H1 (cell line): ENCODE data around the gene OBSCN. TPM values are rescaled to one million over a fixed set of nuclear protein-coding genes. Genes with fewer than 3 reads are reported as not detected.
A peak's percentile ranks its signal among the peaks of the same experiment; 100 is the strongest.

ENCODE experiments used
- CTCF ChIA-PET: fragments of 300-600 bp; sonication (Branson Sonifier 250); formaldehyde crosslinking; loops from one replicate; lab custom pipeline; 2021; ENCODE audit not compliant: partially characterized antibody; lab: Charles Lee
- POLR2A ChIA-PET: fragments of 300-600 bp; sonication (Branson Sonifier 250); formaldehyde crosslinking; loops from one replicate; lab custom pipeline; 2021; ENCODE audit warnings: inconsistent platforms; ENCODE audit not compliant: partially characterized antibody; lab: Charles Lee
- DNase-seq, 2 experiments: peaks; one replicate each; pipeline versions ENCODE4 v3.0.0 to v3.0.0-alpha.2; 2010 to 2022; ENCODE audit warnings: low spot score in 2 of 2, low read depth in 1 of 2, mixed read lengths in 1 of 2
- FAIRE-seq: peaks from 2 replicates; lab custom pipeline; 2011; peaks lifted over from hg19 to GRCh38; lab: Jason Lieb, UNC
- H2AFZ ChIP-seq: 2 replicates; pipeline ENCODE4 v1.8.1; 2012; ENCODE audit warnings: low read length, inconsistent platforms
- H2AK5ac ChIP-seq: 2 replicates; pipeline ENCODE4 v1.6.1; 2013; ENCODE audit warnings: low read depth, low read length
- H2BK120ac ChIP-seq: replicated peaks from 2 replicates; pipeline ENCODE3; 2013; ENCODE audit warnings: low read depth, low read length, inconsistent platforms
- H2BK12ac ChIP-seq: 2 replicates; pipeline ENCODE4 v1.6.1; 2013; ENCODE audit warnings: low read depth, low read length
- H2BK15ac ChIP-seq: 2 replicates; pipeline ENCODE4 v1.6.1; 2013; ENCODE audit warnings: low read length
- H2BK20ac ChIP-seq: 2 replicates; pipeline ENCODE4 v1.6.1; 2013; ENCODE audit warnings: low read length
- H2BK5ac ChIP-seq: 2 replicates; pipeline ENCODE4 v1.6.1; 2013; ENCODE audit warnings: low read depth, low read length
- H3K14ac ChIP-seq: 2 replicates; pipeline ENCODE4 v1.6.1; 2013; ENCODE audit warnings: inconsistent platforms; ENCODE audit not compliant: insufficient read length
- H3K18ac ChIP-seq: 2 replicates; pipeline ENCODE4 v1.6.1; 2013; ENCODE audit warnings: low read length; ENCODE audit errors: extremely low read depth
- H3K23ac ChIP-seq: 2 replicates; pipeline ENCODE4 v1.6.1; 2013; ENCODE audit warnings: inconsistent platforms; ENCODE audit not compliant: insufficient read length
- H3K23me2 ChIP-seq: 2 replicates; pipeline ENCODE4 v1.6.1; 2013; ENCODE audit warnings: low read depth, low read length
- H3K27ac ChIP-seq: 2 replicates; pipeline ENCODE4 v1.6.1; 2011; ENCODE audit warnings: low read depth, low read length, inconsistent platforms
- H3K27me3 ChIP-seq, 4 experiments: replicated peaks in 1 of 4; 1 replicate in 1 of 4; 2 replicates in 3 of 4; pipeline versions ENCODE4 v1.6.1 to v1.8.1; 2011 to 2013; ENCODE audit warnings: low read length in 3 of 4, mild to moderate bottlenecking in 3 of 4, inconsistent platforms in 2 of 4, mixed read lengths in 2 of 4, moderate library complexity in 1 of 4; ENCODE audit not compliant: control insufficient read depth in 3 of 4, insufficient read depth in 3 of 4; ENCODE audit errors: extremely low read depth in 1 of 4
- H3K36me3 ChIP-seq, 4 experiments: 2 replicates each; pipeline versions ENCODE4 v1.6.1 to v1.8.1; 2011 to 2013; ENCODE audit warnings: mild to moderate bottlenecking in 4 of 4, low read length in 3 of 4, moderate library complexity in 2 of 4, control low read depth in 1 of 4, inconsistent platforms in 1 of 4; ENCODE audit not compliant: insufficient read depth in 4 of 4, control insufficient read depth in 2 of 4
- H3K4ac ChIP-seq: replicated peaks from 2 replicates; pipeline ENCODE3; 2013; ENCODE audit warnings: low read length, low read depth, mixed read lengths, inconsistent platforms; ENCODE audit not compliant: insufficient read length
- H3K4me1 ChIP-seq, 4 experiments: replicated peaks in 1 of 4; 1 replicate in 1 of 4; 2 replicates in 3 of 4; pipeline versions ENCODE4 v1.6.1 to v1.8.1; 2011 to 2013; ENCODE audit warnings: low read length in 3 of 4, inconsistent platforms in 2 of 4, mixed read lengths in 1 of 4; ENCODE audit not compliant: insufficient read depth in 4 of 4, control insufficient read depth in 3 of 4
- H3K4me2 ChIP-seq, 2 experiments: 2 replicates each; pipeline versions ENCODE4 v1.6.1 to v1.8.1; 2011 to 2013; ENCODE audit warnings: low read depth in 2 of 2, low read length in 2 of 2, control low read depth in 1 of 2, inconsistent platforms in 1 of 2, mild to moderate bottlenecking in 1 of 2; ENCODE audit not compliant: insufficient read depth in 1 of 2
- H3K4me3 ChIP-seq, 4 experiments: fragments of 200-600, 300-600 bp in 1 of 4; sonication (generic), shearing (Covaris generic), sonication (Bioruptor Twin) in 1 of 4; 2 replicates each; pipeline versions ENCODE4 v1.5.1 to v1.8.1; 2011 to 2016; ENCODE audit warnings: low read length in 4 of 4, low read depth in 3 of 4, control low read depth in 2 of 4, inconsistent platforms in 2 of 4, mild to moderate bottlenecking in 2 of 4, mixed read lengths in 1 of 4, moderate library complexity in 1 of 4; ENCODE audit not compliant: insufficient read depth in 2 of 4; ENCODE audit errors: extremely low read depth in 1 of 4
- H3K56ac ChIP-seq: replicated peaks from 2 replicates; pipeline ENCODE3; 2013; ENCODE audit warnings: low read depth, mild to moderate bottlenecking, mixed read lengths, low read length, inconsistent platforms; ENCODE audit not compliant: insufficient read length
- H3K79me1 ChIP-seq: 2 replicates; pipeline ENCODE4 v1.6.1; 2013; ENCODE audit warnings: low read depth, low read length, control low read depth
- H3K79me2 ChIP-seq, 2 experiments: 2 replicates each; pipeline versions ENCODE4 v1.6.1 to v1.8.1; 2012 to 2013; ENCODE audit warnings: low read length in 2 of 2, mild to moderate bottlenecking in 2 of 2, inconsistent platforms in 1 of 2; ENCODE audit not compliant: insufficient read depth in 2 of 2, control insufficient read depth in 1 of 2
- H3K9ac ChIP-seq, 4 experiments: replicated peaks in 1 of 4; 1 replicate in 1 of 4; 2 replicates in 3 of 4; pipeline versions ENCODE4 v1.6.1 to v1.8.1; 2011 to 2013; ENCODE audit warnings: low read depth in 3 of 4, low read length in 3 of 4, control low read depth in 2 of 4, mild to moderate bottlenecking in 2 of 4, moderate library complexity in 2 of 4, inconsistent platforms in 1 of 4; ENCODE audit errors: extremely low read depth in 1 of 4
- H3K9me3 ChIP-seq, 2 experiments: 2 replicates each; pipeline versions ENCODE4 v1.6.1 to v1.8.1; 2012 to 2013; ENCODE audit warnings: mild to moderate bottlenecking in 2 of 2, moderate library complexity in 2 of 2, control low read depth in 1 of 2, inconsistent platforms in 1 of 2, low read depth in 1 of 2, low read length in 1 of 2, mixed read lengths in 1 of 2; ENCODE audit not compliant: insufficient read depth in 2 of 2
- H4K20me1 ChIP-seq, 2 experiments: replicated peaks in 1 of 2; 2 replicates each; pipeline versions ENCODE3 to v1.8.1; 2011 to 2013; ENCODE audit warnings: inconsistent platforms in 2 of 2, low read length in 2 of 2, mild to moderate bottlenecking in 1 of 2; ENCODE audit not compliant: insufficient read depth in 2 of 2, control insufficient read depth in 1 of 2
- H4K5ac ChIP-seq: 2 replicates; pipeline ENCODE4 v1.6.1; 2013; ENCODE audit warnings: low read length, low read depth, mixed read lengths, inconsistent platforms; ENCODE audit not compliant: insufficient read length
- H4K8ac ChIP-seq: 2 replicates; pipeline ENCODE4 v1.8.0; 2013; ENCODE audit warnings: mild to moderate bottlenecking, moderate library complexity, low read length, inconsistent platforms; ENCODE audit not compliant: insufficient read depth; ENCODE audit errors: extremely low read depth
- H4K91ac ChIP-seq: replicated peaks from 2 replicates; pipeline ENCODE3; 2013; ENCODE audit warnings: low read length, mixed read lengths, inconsistent platforms; ENCODE audit not compliant: insufficient read length
- CREB1 ChIP-seq: IDR thresholded peaks from 2 replicates; pipeline ENCODE4 v1.6.1; 2012; ENCODE audit warnings: inconsistent platforms
- EZH2 ChIP-seq: fragments of 200-600 bp; sonication (generic); IDR thresholded peaks from 2 replicates; pipeline ENCODE4 v1.7.1; 2012; ENCODE audit warnings: low read depth, mild to moderate bottlenecking, moderate library complexity, low read length, inconsistent platforms; ENCODE audit not compliant: severe bottlenecking
- NANOG ChIP-seq: IDR thresholded peaks from 2 replicates; pipeline ENCODE4 v1.6.1; 2011; ENCODE audit warnings: low read length, low read depth, mild to moderate bottlenecking, inconsistent platforms; ENCODE audit not compliant: insufficient read depth, poor library complexity, severe bottlenecking
- POU5F1 ChIP-seq: IDR thresholded peaks from 2 replicates; pipeline ENCODE4 v1.6.1; 2011; ENCODE audit warnings: low read depth, mild to moderate bottlenecking, low read length, moderate library complexity
- SP4 ChIP-seq: IDR thresholded peaks from 2 replicates; pipeline ENCODE4 v1.6.1; 2012; ENCODE audit warnings: low read length, inconsistent platforms
- SRF ChIP-seq: IDR thresholded peaks from 2 replicates; pipeline ENCODE4 v1.6.1; 2011; ENCODE audit warnings: mild to moderate bottlenecking, low read depth, low read length, moderate library complexity
- WGBS, 2 experiments: shearing (Covaris generic) in 1 of 2; methylation state at CpG; one replicate each; pipeline versions ENCODE4 v1.1.6 to v1.1.7; 2013 to 2015; ENCODE audit warnings: low lambda C conversion rate in 2 of 2, mixed read lengths in 2 of 2, inconsistent platforms in 1 of 2, low coverage in 1 of 2, missing lambda C conversion rate in 1 of 2; ENCODE audit not compliant: insufficient replicate concordance in 2 of 2, insufficient coverage in 1 of 2, insufficient read length in 1 of 2; ENCODE audit errors: extremely low coverage in 1 of 2, missing lambda C conversion rate in 1 of 2; 5-methylcytosine and 5-hydroxymethylcytosine counted together
- polyA plus RNA-seq, 7 experiments: library from polyadenylated mRNA; depleted of rRNA in 3 of 7; stranded (reverse) in 5 of 7; unstranded in 2 of 7; fragments of >200 nt in 5 of 7; fragments of 200-250 nt in 2 of 7; gene quantifications; 1 replicate in 5 of 7; 2 replicates in 1 of 7; 4 replicates in 1 of 7; pipeline versions ENCODE4 v1.2.1 to v1.2.3, GENCODE V29; 2011 to 2013; ENCODE audit warnings: missing spikeins in 2 of 7, mixed read lengths in 2 of 7
- total RNA-seq: library from RNA; stranded (reverse); fragmentation: NEBNext Ultra II Directional; extraction: Animal tissue kit (Norgen Biotek cat#: 25700); gene quantifications from 2 replicates; pipeline ENCODE4 v1.2.1, GENCODE V29; 2021

OBSCN gene
- total and polyA plus RNA-seq, 2 of the 8 experiments (the other 6 are each of a cell fraction or from before 2014, with no cell fraction given): 7.5 to 28.4 TPM

DNA sequence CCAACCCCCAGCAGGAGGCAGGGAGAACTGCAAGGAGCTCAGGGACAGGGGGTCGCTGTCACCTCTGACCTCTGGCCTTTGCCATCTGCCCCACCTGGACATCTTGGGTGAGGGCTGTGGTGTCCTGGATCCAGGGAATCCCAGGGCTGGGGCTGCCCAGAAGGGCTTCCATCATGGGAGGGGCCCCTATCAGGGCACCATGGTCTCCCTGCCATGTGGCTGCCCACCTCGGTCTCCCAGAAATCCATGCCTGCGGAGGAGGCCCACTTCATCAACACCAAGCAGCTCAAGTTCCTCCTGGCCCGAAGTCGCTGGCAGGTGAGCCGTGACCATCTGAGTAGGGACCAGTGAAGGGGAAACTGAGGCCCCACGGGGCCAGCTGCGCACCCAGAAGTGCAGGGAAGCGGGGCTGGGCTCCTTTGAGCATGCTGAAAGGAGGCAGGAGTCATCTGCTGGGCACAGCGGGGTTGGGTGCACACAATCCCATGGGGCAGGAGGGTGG lies 162.6 kb downstream of the OBSCN start:
- Histone ChIP-seq H2BK12ac (no peak overlapping the region), H2BK20ac (no peak overlapping the region), H2AFZ (no peak overlapping the region), H3K14ac (no peak overlapping the region), H2BK5ac (no peak overlapping the region), H2BK15ac (no peak overlapping the region), H3K79me1 (no peaks in the 10 kb centered on the region), H4K20me1 (peaks cover 0 to 5% of the 10 kb centered on the region in 2 experiments), H3K79me2 (no peaks in the 10 kb centered on the region), H4K91ac (no peak overlapping the region), H3K9me3 (no peaks in the 10 kb centered on the region), H2BK120ac (no peak overlapping the region), H3K4me3 (no peak overlapping the region), H4K5ac (no peak overlapping the region), H3K4me2 (no peak overlapping the region), H3K23me2 (no peaks in the 10 kb centered on the region), H3K36me3 (no peaks in the 10 kb centered on the region), H3K4me1 (peaks cover 0 to 16% (median 5%) of the 10 kb centered on the region in 4 experiments; a peak in 4 of 7 replicates), H3K23ac (no peak overlapping the region), H3K9ac (no peak overlapping the region), H3K18ac (no peak overlapping the region), H4K8ac (peak overlapping the region; percentile 69; the same call in 1 of the 2 replicates), H3K4ac (no peak overlapping the region), H3K27ac (no peak overlapping the region), H2AK5ac (no peak overlapping the region), H3K27me3 (no peaks in the 10 kb centered on the region; a peak in 1 of 7 replicates), H3K56ac (no peak overlapping the region)
- no peak for FAIRE-seq
- ChIA-PET CTCF (interaction anchor here (0.9 to 2.5 kb wide), 5 partner anchors 15 to 93 kb away, joined by 3 to 9 read pairs (median 3); a partner anchor contains a TSS), POLR2A (interaction anchor here (0.6 to 2.4 kb wide), 3 partner anchors 36 to 153 kb away, joined by 3 to 7 read pairs (median 3); partner anchors contain the start of gene TRIM11)
- 94% methylated on average over 10 of the region's 10 CpGs; no CpG with 5 or more reads in 1 of the 2 experiments for WGBS, 2 experiments
- DNase-seq: no peak
- TF ChIP-seq NANOG (no peak), SP4 (no peak), SRF (no peak), EZH2 (no peak), CREB1 (no peak), POU5F1 (no peak)
